GM12873 (cell line): Measurements from ENCODE around the gene CAPN5.

Source experiments
- CTCF ChIP-seq: IDR thresholded peaks from 2 replicates; pipeline ENCODE4 v1.5.1; 2012; ENCODE audit warnings: low read depth, mild to moderate bottlenecking, moderate library complexity, low read length, control low read depth; ENCODE audit not compliant: insufficient read depth; ENCODE audit errors: missing control alignments

Gene CAPN5

DNA sequence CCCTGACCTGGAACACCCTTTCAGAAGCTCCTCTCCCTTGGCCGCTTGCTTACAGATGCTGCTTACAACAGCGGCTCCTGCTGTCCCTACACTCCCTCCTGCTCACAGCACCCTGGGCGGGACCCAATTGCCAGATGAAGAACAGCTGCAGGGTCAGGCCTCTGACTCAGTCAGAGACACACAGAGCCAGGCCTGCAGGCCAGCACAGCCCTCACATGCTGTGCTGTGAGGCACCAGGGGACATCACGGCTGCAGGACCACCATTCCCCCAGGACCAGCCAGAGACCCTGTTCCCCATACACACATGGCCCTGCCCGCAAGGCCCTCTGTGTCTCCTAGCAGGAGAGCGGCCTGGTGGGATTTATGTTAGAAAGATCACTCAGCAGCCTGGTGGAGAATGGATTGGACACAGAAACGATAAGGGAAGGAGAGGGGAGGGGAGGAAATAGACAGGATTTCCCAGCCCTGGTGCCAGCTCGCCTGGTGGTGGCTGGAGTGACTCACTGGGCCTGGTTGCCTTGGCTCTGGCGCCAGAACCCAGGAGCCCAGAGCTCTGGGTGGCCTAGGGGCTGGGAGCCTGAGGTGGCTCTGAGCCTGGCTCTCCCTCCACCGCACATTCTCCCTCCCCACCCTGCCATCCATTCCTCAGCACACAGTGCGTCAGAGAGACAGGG is 6.7 kb downstream of the CAPN5 start:
- TF ChIP-seq CTCF = no peak

DNA sequence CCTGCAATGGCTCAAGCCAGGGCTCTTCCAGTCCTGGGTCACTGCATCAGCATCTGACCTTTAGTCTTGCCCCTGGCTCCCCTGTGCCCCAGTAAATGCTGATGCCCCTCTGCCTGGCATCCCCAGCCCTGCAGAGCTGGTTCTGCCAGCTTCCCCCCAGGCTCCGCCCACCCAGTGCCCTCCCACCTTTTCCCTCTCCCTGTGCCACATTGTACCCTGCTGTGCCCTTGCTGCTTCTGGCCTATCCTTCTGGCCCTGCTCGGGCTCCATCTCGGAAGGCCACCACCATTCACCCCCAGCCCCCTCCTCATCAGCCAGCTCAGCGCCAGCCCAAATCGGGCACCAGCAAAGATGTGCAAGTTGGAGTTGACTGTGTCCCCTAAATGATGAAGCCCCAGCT is 7.4 kb downstream of the CAPN5 start:
- TF ChIP-seq CTCF = no peak

GRCh38 chr11:77074626-77075221 is 8.0 kb downstream of the CAPN5 start:
- no peak for TF ChIP-seq CTCF

DNA sequence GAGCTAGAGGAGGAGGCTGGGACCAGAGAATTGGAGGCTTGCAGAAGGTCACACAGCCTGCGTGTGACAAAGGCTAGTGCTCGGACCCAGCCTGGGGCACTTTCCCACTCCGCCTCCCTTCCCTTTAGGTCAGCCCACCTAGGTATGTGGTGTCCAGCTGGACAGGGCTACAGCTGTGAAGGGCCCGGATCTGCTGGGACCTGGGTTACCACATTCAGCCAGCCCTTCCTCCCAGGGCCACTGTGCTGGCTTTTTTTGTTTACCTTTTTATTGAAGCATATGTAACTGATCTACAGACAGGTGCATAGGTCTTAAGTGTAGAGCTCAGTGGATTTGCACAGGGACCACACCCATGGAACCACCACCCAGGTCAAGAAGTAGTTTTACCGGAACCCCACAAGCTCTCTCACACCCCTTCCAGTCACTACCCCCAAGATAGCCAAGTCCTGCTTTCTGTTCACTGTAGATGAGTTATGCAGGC is 8.7 kb downstream of the CAPN5 start:
- TF ChIP-seq CTCF = no peak

DNA sequence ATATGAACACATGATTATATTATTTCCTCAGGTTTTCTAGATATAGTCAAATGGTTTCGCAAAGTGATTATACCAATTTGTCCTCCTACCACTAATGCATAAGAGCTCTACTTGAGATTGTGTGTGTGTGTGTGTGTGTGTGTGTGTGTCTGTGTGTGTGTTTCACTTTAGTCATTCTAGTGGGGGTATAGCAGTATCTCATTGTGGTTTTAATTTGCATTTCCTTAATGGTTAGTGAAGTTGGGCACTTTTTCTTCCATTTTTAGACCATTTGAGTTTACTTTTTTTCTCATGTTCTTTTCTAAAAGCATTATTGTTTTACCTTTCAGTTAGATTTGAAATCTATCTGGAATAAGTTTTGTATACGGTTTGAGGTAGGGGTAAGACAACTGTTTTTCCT is 12.9 kb downstream of the CAPN5 start:
- TF ChIP-seq CTCF = no peak

GRCh38 chr11:77080643-77081210 is 14.0 kb downstream of the CAPN5 start:
- TF ChIP-seq CTCF = no peak

GRCh38 chr11:77081381-77081851 is 14.6 kb downstream of the CAPN5 start:
- no peak for TF ChIP-seq CTCF
